ENCODE measurements around the gene EXOC4. TPM values are rescaled to one million over a fixed set of nuclear protein-coding genes. Genes with fewer than 3 reads are reported as not detected.
A peak's percentile ranks its signal among the peaks of the same experiment; 100 is the strongest.
"Not testable (repeated sequence)": the region's sequence is repeated elsewhere in the genome, so short reads cannot be mapped to it uniquely, and the experiment has no call there.

EXOC4 gene
- total RNA-seq, 1 donor from 2014 or later, result 94.0 TPM

GRCh38 chr7:134073276-134073675 is 820.4 kb downstream of the EXOC4 start:
- H3K27me3 Mint-ChIP-seq (ENCODE audit: unreplicated experiment), result peaks cover 5% of the 10 kb centered on the region
- peaks cover 37% of the 10 kb centered on the region for H3K36me3 Mint-ChIP-seq (ENCODE audit: low read depth, unreplicated experiment)
- no peak for DNase-seq (ENCODE audit: low spot score)
- peaks cover 4% of the 10 kb centered on the region for H3K9me3 Mint-ChIP-seq (ENCODE audit: unreplicated experiment)
- H3K27ac Mint-ChIP-seq (ENCODE audit: unreplicated experiment), result no peak overlapping the region
- H3K4me3 Mint-ChIP-seq (ENCODE audit: unreplicated experiment), result no peak overlapping the region
- H3K4me1 Mint-ChIP-seq (ENCODE audit: unreplicated experiment), result peaks cover under 1% of the 10 kb centered on the region
- no peak for TF ChIP-seq CTCF (IDR thresholded peaks at IDR 0.05; ENCODE audit: unreplicated experiment)

DNA sequence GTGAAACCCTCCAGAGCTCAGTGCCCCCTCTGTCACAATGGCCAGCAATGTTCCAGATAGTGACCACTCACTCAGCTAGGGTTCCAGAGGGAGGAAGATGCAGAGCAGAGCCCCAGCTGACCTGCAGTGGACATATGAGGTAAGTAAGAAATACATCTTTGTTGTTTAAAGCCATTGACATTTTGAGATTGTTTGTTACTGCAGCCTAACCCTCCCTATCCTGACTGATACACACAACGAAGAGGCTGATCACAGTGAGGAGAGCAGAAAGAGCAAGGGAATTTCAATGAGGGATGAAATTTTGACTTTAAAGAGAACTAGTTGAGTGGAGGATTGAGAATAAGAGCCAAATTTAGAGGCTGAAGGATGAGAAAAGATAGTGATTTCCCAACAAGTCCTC is 822.9 kb downstream of the EXOC4 start:
- peak overlapping the region; percentile 49 for H3K4me3 Mint-ChIP-seq (ENCODE audit: unreplicated experiment)
- no peak for TF ChIP-seq CTCF (IDR thresholded peaks at IDR 0.05; ENCODE audit: unreplicated experiment)
- peaks cover 4% of the 10 kb centered on the region for H3K9me3 Mint-ChIP-seq (ENCODE audit: unreplicated experiment)
- H3K4me1 Mint-ChIP-seq (ENCODE audit: unreplicated experiment), result peaks cover 15% of the 10 kb centered on the region
- DNase-seq (ENCODE audit: low spot score), result no peak
- no peak overlapping the region for H3K27ac Mint-ChIP-seq (ENCODE audit: unreplicated experiment)
- peaks cover 5% of the 10 kb centered on the region for H3K27me3 Mint-ChIP-seq (ENCODE audit: unreplicated experiment)
- H3K36me3 Mint-ChIP-seq (ENCODE audit: low read depth, unreplicated experiment), result peaks cover 43% of the 10 kb centered on the region

- not testable (repeated sequence) for H3K27me3 Mint-ChIP-seq (ENCODE audit: unreplicated experiment); H3K9me3 Mint-ChIP-seq (ENCODE audit: unreplicated experiment); H3K4me3 Mint-ChIP-seq (ENCODE audit: unreplicated experiment); DNase-seq (ENCODE audit: low spot score); H3K27ac Mint-ChIP-seq (ENCODE audit: unreplicated experiment)
- Mint-ChIP-seq H3K4me1 (ENCODE audit: unreplicated experiment) (peaks cover 15% of the 10 kb centered on the region), H3K36me3 (ENCODE audit: low read depth, unreplicated experiment) (peaks cover 38% of the 10 kb centered on the region)
These were observed 824.7 kb downstream of the EXOC4 start for GRCh38 chr7:134077560-134077959.

DNA sequence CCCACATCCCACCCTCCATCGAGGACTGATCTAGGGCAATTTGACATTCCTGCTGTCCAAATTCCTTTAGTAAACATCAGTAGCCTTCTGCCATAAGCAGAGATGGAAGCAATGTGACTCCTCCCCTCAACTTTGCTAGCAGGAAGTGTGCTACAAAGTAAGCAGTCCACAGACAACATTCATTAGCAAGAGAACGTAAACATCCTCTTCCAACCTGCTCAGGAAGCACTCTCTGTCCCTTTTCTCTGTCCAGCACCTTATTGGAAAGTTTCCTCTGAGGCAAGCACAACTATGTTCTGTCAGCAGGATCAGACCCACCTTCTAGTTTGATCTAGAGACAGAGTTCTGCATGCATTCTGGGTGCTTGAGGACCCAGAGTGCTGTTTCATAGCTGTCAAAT is 826.1 kb downstream of the EXOC4 start:
- Mint-ChIP-seq H3K27me3 (ENCODE audit: unreplicated experiment) (peaks cover 2% of the 10 kb centered on the region), H3K9me3 (ENCODE audit: unreplicated experiment) (peaks cover 4% of the 10 kb centered on the region), H3K27ac (ENCODE audit: unreplicated experiment) (no peak overlapping the region), H3K4me3 (ENCODE audit: unreplicated experiment) (no peak overlapping the region), H3K36me3 (ENCODE audit: low read depth, unreplicated experiment) (peaks cover 39% of the 10 kb centered on the region), H3K4me1 (ENCODE audit: unreplicated experiment) (peaks cover 15% of the 10 kb centered on the region)
- no peak for TF ChIP-seq CTCF (IDR thresholded peaks at IDR 0.05; ENCODE audit: unreplicated experiment)
- DNase-seq (ENCODE audit: low spot score), result no peak

DNA sequence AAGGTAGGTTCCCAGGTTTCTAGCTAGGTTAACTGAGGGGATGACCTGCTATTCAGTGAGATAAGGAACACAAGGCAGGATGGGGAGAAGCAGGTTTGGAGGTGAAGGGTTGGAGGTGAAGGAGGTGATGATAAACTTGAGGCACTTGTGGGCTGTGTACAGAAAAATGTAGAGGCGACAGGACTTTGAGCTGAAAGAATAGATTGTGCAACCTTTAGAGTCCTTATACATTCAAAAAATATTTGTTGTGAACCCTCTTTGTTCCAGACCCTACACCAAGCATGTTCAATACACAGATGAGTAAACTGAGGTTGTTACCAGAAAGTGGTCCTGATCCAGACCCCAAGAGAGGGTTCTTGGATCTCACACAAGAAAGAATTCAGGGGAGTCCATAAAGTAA is 828.8 kb downstream of the EXOC4 start:
- no peak for DNase-seq (ENCODE audit: low spot score)
- Mint-ChIP-seq H3K4me3 (ENCODE audit: unreplicated experiment) (no peak overlapping the region), H3K4me1 (ENCODE audit: unreplicated experiment) (peaks cover 15% of the 10 kb centered on the region), H3K27ac (ENCODE audit: unreplicated experiment) (no peak overlapping the region), H3K36me3 (ENCODE audit: low read depth, unreplicated experiment) (peaks cover 17% of the 10 kb centered on the region), H3K9me3 (ENCODE audit: unreplicated experiment) (peaks cover 4% of the 10 kb centered on the region), H3K27me3 (ENCODE audit: unreplicated experiment) (peaks cover 3% of the 10 kb centered on the region)
- TF ChIP-seq CTCF (IDR thresholded peaks at IDR 0.05; ENCODE audit: unreplicated experiment), result no peak
